Measurements from ENCODE around the gene PGAP2. TPM values are rescaled to one million over a fixed set of nuclear protein-coding genes. Genes with fewer than 3 reads are reported as not detected.
"Not testable (repeated sequence)": the region's sequence is repeated elsewhere in the genome, so short reads cannot be mapped to it uniquely, and the experiment has no call there.

PGAP2 gene
- 30.0 and 32.5 TPM in 2 replicates for total RNA-seq

DNA sequence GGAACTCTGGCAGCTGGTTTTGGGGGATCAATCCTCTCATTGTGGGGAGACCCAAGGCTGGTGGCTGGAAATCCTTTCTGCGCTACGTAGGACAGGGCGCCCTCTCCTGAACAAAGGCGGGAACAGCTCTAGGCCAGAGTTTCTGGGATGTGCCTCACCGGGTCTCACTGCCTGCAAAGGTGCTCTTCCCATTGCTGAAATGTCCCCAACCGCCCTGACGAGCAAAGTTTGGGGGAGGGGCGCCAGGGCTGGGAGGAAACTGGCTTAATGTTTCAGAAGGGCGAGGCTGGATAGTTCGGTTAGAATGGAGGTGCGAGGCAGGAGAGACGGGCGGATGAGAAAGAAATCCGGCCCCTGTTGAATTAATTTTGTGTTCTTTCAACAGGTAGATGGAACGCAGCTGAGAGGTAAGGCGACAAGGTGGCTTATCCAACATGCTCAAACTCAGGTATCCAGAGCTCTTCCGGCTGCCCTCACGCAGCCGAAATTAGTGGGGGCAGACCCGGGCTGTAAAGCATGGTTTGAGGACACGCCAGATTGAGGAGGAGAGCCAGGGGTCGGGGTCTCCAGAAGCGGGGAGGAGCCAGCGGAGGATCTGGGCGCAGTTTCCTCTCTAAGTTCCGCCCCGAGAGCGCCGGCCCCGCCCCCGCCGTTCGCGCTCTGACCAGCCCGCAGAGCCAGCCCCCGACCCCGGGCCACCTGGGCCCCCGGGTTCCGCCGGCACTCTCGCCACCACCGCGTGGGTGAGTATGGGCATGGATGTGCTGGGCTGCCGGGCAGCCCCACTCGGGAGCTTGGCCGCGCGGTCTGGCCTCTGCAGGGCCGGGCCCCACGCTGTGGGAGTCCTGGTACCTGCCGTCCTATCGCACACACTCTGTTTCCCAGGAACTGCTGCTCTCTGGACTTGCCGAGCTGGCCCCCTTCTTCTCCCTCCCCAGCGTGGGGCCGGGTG is at the start of gene PGAP2:
Gene PGAP2, plus strand, starts transcription at position 652 of the 952 bp plus-strand sequence. CDS start 2,700 bp downstream, outside the sequence.
- Mint-ChIP-seq H3K36me3 (ENCODE audit: low read depth) (peaks cover 2% of the 10 kb centered on the region), H3K4me3 (peak within 1 kb of the TSS; percentile 99), H3K4me1 (peaks cover 18% of the 10 kb centered on the region), H3K27ac (peak within 1 kb of the TSS; percentile 92), H3K9me3 (no peaks in the 10 kb centered on the region), H3K27me3 (no peaks in the 10 kb centered on the region)
- intact Hi-C loops (cut with micrococcal nuclease): loop anchor here (1.0 to 5.0 kb wide), 3 partner anchors 11 to 66 kb away; partner anchors contain the start of gene NUP98
- DNase-seq: peak; percentile 92

DNA sequence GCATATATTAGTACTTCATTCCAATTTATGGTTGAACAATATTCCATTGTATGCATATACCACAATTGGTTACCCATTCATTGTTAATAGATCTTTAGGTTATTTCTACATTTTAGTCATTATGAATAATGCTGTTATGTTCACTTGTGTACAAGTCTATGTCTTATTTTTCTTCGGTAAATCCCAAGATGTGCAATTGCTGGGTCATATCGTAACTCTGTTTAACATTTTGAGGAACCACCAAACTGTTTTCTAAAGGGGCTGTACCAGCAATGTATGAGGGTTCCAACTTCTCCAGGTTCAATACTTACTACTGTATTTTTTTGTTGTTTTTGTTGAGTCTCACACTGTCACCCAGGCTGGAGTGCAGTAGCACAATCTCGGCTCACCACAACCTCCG is 44.1 kb upstream of the PGAP2 start:
- H3K36me3 Mint-ChIP-seq (ENCODE audit: low read depth): peaks cover 65% of the 10 kb centered on the region
- no peak overlapping the region for H3K27ac Mint-ChIP-seq
- DNase-seq: no peak
- intact Hi-C loops (cut with micrococcal nuclease): no loop called here
- no peak overlapping the region for H3K4me3 Mint-ChIP-seq
- H3K27me3 Mint-ChIP-seq: no peaks in the 10 kb centered on the region
- peaks cover 2% of the 10 kb centered on the region for H3K4me1 Mint-ChIP-seq
- no peaks in the 10 kb centered on the region for H3K9me3 Mint-ChIP-seq

DNA sequence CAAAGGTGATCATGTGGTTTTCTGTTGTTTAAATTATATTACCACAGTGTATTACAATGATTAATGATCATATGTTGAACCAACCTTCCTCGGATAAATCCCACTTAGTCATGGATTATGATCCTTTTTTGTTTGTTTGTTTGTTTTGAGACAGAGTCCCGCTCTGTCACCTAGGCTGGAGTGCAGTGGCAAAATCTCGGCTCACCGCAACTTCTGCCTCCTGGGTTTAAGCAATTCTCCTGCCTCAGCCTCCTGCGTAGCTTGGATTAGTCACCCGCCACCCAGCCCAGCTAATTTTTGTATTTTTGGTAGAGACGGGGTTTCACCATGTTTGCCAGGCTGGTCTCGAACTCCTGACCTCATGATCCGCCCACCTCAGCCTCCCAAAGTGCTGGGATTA is 41.5 kb upstream of the PGAP2 start:
- DNase-seq; intact Hi-C loops (cut with micrococcal nuclease); H3K4me3 Mint-ChIP-seq; H3K9me3 Mint-ChIP-seq; H3K27me3 Mint-ChIP-seq; H3K4me1 Mint-ChIP-seq: not testable (repeated sequence)
- Mint-ChIP-seq H3K36me3 (ENCODE audit: low read depth) (peaks cover 68% of the 10 kb centered on the region), H3K27ac (peak overlapping the region; percentile 25)

DNA sequence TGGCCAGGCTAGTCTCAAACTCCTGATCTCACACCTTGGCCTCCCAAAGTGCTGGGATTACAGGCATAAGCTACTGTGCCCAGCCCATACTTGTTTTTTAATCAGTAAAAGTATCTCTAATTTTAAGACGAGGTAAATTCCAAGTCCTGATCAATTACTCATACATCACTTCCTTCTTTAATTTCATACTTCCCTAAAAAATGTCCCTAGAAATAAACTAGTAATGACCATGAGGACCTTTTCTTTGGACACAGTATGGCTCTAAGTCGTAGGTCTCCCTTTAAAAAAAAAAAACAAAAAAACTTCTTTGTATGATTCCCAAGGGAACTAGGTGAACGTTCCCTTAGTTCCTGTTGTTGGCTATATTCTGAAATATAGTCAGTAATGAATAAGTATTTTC is 40.8 kb upstream of the PGAP2 start:
- Mint-ChIP-seq H3K27ac (no peak overlapping the region), H3K27me3 (no peaks in the 10 kb centered on the region), H3K9me3 (no peaks in the 10 kb centered on the region), H3K36me3 (ENCODE audit: low read depth) (peaks cover 70% of the 10 kb centered on the region), H3K4me1 (peaks cover 2% of the 10 kb centered on the region), H3K4me3 (no peak overlapping the region)
- intact Hi-C loops (cut with micrococcal nuclease): no loop called here
- DNase-seq: no peak

DNA sequence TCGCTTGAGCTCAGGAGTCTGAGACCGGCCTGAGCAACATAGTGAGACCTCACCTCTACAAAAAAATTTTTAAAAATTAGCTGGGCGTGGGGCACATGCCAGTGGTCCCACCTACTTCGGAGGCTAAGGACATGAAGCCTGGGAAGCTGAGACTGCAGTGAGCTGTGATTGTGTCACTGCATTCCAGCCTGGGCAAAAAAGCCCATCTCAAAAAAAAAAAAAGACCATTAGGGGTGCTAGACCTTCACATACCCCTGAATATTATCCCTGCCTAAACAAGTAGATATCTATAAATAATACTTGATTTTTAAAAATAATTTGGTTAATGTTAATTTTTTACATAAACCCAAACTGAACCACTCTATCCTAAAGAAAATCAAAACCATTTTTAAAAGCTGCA is 35.2 kb upstream of the PGAP2 start:
- Mint-ChIP-seq H3K9me3 (no peaks in the 10 kb centered on the region), H3K4me3 (no peak overlapping the region), H3K4me1 (peaks cover 2% of the 10 kb centered on the region), H3K27ac (no peak overlapping the region), H3K27me3 (no peaks in the 10 kb centered on the region), H3K36me3 (ENCODE audit: low read depth) (peaks cover 66% of the 10 kb centered on the region)
- intact Hi-C loops (cut with micrococcal nuclease): no loop called here
- no peak for DNase-seq

DNA sequence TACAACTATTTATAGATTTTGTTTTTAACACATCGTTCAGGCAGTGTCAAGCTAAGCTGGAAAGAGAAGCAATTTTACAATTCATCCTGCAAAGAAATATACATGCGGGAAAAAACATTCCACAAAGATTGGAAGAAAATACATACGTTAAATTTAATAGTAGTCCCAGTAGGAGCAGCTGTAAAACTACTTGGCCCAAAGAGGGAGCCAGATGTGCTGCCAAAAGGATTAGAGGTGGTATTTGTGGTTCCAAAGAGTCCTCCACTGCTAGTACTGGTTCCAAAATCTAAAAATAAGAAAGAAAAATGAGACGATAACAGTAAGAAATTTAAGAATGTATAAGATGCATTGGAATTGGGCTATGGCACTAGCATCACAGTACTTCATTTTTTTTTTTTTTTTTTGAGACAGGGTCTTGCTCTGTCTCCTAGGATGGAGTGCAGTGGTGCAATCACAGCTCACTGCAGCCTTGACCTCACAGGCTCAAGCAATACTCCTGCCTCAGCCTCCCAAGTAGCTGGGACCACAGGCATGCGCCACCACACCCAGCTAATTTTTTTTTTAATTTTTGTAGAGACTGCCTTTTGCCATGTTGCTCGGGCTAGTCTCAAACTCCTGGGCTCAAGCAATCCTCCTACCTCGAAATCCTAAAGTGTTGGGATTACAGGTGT is 32.5 kb upstream of the PGAP2 start:
- no peak for DNase-seq
- intact Hi-C loops (cut with micrococcal nuclease): no loop called here
- Mint-ChIP-seq H3K27me3 (no peaks in the 10 kb centered on the region), H3K27ac (no peak overlapping the region), H3K9me3 (no peaks in the 10 kb centered on the region), H3K4me1 (peaks cover 4% of the 10 kb centered on the region), H3K4me3 (no peak overlapping the region), H3K36me3 (ENCODE audit: low read depth) (peaks cover 68% of the 10 kb centered on the region)

DNA sequence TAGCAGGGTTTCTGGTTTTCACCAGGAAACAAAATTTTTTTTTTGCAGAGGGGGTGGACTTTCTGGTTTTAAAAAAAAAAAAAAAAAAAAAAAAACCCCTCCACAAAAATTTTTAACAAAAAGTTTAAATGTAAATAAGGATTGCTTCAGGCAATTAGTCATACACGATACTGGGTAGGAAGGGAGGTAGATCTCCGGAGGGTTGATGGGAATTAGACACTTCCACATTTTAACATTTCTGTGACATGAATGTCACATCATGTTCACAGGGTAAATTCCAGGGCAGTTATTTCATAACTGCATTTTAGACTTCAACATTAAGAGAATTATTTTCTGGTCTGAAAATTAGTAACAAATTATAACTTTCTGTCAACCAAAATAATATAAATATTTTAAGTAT is 26.9 kb upstream of the PGAP2 start:
- Mint-ChIP-seq H3K4me1 (peaks cover 46% of the 10 kb centered on the region), H3K27me3 (no peaks in the 10 kb centered on the region), H3K9me3 (no peaks in the 10 kb centered on the region), H3K36me3 (ENCODE audit: low read depth) (peaks cover 56% of the 10 kb centered on the region), H3K4me3 (peak overlapping the region; percentile 38), H3K27ac (peak overlapping the region; percentile 71)
- DNase-seq: no peak
- intact Hi-C loops (cut with micrococcal nuclease): no loop called here

DNA sequence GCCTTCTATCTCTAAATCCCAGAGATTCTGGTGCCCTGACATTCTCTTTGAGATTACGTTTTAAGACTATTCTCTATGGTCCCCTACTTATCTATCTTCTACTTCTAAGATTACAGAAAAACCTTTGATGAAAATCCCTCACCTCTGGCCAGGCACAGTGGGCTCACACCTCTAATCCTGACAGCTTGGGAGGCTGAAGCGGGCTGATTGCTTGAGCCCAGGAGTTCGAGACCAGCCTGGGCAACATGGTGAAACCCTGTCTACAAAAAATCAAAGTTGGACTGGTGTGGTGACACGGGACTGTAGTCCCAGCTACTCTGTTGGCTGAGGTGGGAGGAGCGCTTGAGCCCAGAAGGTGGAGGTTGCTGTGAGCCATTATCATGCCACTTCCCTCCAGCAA is 25.4 kb upstream of the PGAP2 start:
- no peaks in the 10 kb centered on the region for H3K9me3 Mint-ChIP-seq
- H3K27me3 Mint-ChIP-seq: no peaks in the 10 kb centered on the region
- H3K4me1 Mint-ChIP-seq: peaks cover 59% of the 10 kb centered on the region
- peak overlapping the region; percentile 10 for H3K4me3 Mint-ChIP-seq
- H3K36me3 Mint-ChIP-seq (ENCODE audit: low read depth): peaks cover 55% of the 10 kb centered on the region
- H3K27ac Mint-ChIP-seq: peak overlapping the region; percentile 16
- intact Hi-C loops (cut with micrococcal nuclease): no loop called here
- DNase-seq: no peak

DNA sequence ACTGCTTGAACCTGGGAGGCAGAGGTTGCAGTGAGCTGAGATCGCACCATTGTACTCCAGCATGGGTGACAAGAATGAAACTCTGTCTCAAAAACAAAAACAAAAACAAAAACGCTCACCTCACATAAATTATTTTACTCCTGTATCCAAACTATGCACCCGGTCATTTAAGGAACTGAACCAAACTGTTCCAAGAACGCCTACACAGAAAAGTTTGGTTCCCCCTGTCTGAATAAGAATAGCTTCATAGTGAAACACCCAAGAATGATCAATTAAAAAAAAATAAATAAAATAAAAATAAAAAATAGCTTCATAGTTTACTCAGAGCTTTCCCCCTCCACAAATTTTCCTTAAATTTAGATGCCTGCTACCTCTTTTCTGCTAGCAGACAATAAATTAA is 24.7 kb upstream of the PGAP2 start:
- Mint-ChIP-seq H3K27me3 (no peaks in the 10 kb centered on the region), H3K4me1 (peaks cover 57% of the 10 kb centered on the region), H3K36me3 (ENCODE audit: low read depth) (peaks cover 52% of the 10 kb centered on the region), H3K9me3 (no peaks in the 10 kb centered on the region), H3K27ac (peak overlapping the region; percentile 27), H3K4me3 (no peak overlapping the region)
- no peak for DNase-seq
- intact Hi-C loops (cut with micrococcal nuclease): loop anchor here (2.0 kb wide), 1 partner anchor 57 kb away; the partner anchor contains the start of gene RHOG

DNA sequence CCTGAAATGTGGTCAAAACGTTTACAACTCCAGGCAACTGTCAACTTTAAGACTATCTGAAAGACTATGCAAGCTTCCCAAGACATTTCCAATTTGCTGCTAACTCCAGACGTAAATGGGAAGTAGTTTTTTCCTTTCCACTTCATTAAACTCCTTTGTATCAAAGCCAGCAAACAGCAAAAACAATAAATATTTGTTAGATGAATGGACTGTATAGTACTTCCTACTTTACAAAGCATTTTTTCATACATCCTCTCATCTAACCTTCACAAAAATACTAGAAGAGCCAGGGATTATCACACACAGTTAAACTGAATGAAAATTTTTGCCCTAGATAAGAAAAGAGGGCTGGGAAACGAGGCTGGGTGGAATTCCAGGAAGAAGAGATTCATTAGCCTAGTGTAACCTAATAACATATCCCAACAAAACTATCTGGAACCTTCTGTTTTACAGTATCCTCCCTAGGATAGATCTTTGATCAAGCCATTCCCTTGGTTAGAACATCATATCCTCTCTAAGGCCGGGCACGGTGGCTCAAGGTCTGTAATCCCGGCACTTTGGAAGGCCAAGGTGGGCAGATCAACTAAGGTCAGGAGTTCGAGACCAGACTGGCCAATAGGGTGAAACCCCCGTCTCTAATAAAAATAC is 21.5 kb upstream of the PGAP2 start:
- Mint-ChIP-seq H3K27me3 (no peaks in the 10 kb centered on the region), H3K36me3 (ENCODE audit: low read depth) (peaks cover 45% of the 10 kb centered on the region), H3K27ac (peak overlapping the region; percentile 30), H3K9me3 (no peaks in the 10 kb centered on the region), H3K4me1 (peaks cover 65% of the 10 kb centered on the region), H3K4me3 (peak overlapping the region; percentile 40)
- intact Hi-C loops (cut with micrococcal nuclease): loop anchor here (5.0 kb wide), 1 partner anchor 40 kb away; no protein-coding TSS in a partner anchor
- no peak for DNase-seq

DNA sequence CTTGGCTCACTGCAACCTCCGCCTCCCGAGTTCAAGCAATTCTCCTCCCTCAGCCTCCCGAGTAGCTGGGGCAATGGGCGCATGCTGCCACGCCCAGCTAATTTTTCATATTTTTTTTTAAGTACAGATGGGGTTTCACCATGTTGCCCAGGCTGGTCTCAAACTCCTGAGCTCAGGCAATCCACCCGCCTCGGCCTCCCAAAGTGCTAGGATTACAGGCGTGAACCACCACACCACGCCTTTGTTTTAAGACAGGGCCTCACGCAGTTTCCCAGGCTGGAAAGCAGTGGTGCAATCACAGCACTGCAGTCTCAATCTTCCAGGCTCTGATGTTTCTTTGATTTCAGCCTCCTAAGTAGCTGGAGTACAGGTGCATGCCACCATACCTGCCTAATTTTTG is 14.0 kb upstream of the PGAP2 start:
- DNase-seq; H3K27ac Mint-ChIP-seq; intact Hi-C loops (cut with micrococcal nuclease); H3K4me3 Mint-ChIP-seq; H3K9me3 Mint-ChIP-seq; H3K27me3 Mint-ChIP-seq: not testable (repeated sequence)
- H3K4me1 Mint-ChIP-seq: peaks cover 46% of the 10 kb centered on the region
- H3K36me3 Mint-ChIP-seq (ENCODE audit: low read depth): peaks cover 56% of the 10 kb centered on the region

DNA sequence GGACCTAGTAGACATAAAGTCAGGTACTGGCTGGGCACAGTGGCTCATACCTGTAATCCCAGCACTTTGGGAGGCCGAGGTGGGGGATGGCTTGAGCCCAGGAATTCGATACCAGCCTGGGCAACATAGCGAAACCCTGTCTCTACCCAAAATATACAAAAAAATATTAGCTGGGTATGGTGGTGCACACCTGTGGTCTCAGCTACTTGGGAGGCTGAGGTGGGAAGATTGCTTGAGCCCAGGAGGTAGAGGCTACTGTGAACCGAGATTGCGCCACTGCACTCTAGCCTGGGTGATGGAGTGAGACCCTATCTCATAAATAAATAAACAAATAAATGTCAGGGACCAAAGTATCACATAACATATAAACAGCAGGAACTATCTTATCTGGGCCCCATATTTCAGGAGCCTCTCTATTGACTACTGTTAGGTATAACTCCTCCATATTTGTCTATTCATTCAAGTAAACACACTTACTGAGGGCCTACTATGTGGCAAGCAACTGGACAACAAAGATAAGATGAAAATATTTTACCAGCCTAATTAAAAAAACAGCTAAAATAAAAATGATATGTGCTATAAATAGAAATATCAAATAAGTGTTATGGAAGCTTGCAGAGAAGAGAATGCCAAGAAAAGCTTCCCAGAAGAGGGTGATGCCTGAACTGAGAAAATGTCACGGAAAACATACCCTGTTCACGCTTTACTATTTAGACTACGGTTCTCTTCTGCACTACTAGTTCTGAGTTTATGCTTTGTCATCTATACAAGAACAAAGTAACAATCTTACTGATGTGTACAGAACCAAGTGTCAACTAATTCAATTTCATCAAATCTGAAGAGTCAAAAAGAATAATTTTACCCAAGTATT is 13.0 kb upstream of the PGAP2 start:
- peaks cover 39% of the 10 kb centered on the region for H3K4me1 Mint-ChIP-seq
- H3K36me3 Mint-ChIP-seq (ENCODE audit: low read depth): peaks cover 55% of the 10 kb centered on the region
- no peak for DNase-seq
- no peaks in the 10 kb centered on the region for H3K9me3 Mint-ChIP-seq
- no peaks in the 10 kb centered on the region for H3K27me3 Mint-ChIP-seq
- peak overlapping the region; percentile 99 for H3K4me3 Mint-ChIP-seq
- intact Hi-C loops (cut with micrococcal nuclease): loop anchor here (5.0 kb wide), 1 partner anchor 1393 kb away; the partner anchor contains the start of gene TSSC4
- peak overlapping the region; percentile 99 for H3K27ac Mint-ChIP-seq

DNA sequence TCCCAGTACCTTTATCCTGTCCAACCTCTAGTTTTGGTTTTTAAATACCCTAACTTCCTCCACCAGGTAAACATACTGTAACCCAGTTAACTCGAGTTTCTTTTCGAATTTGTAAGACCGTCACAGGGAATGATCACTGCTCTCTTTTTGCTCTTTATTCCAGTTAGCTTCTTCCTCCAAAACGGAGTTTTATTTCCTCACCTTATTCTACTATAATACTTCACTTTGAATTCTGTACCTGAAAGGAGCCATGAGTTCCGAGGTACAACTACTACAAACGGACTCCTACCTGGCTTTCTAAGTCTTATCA is 12.4 kb upstream of the PGAP2 start:
- no peak for DNase-seq
- H3K9me3 Mint-ChIP-seq: no peaks in the 10 kb centered on the region
- intact Hi-C loops (cut with micrococcal nuclease): loop anchor here (5.0 kb wide), 1 partner anchor 1394 kb away; the partner anchor contains the start of gene TSSC4
- peak overlapping the region; percentile 99 for H3K4me3 Mint-ChIP-seq
- no peaks in the 10 kb centered on the region for H3K27me3 Mint-ChIP-seq
- H3K4me1 Mint-ChIP-seq: peaks cover 36% of the 10 kb centered on the region
- H3K36me3 Mint-ChIP-seq (ENCODE audit: low read depth): peaks cover 49% of the 10 kb centered on the region
- peak overlapping the region; percentile 99 for H3K27ac Mint-ChIP-seq

Data from activated CD4-positive, alpha-beta T cell treated with anti-CD3 and anti-CD28 coated beads, Interleukin-2, amount 10 ng/mL, durations not matched to agents 24 days and 14 days (primary cell).